ENCODE results near the gene VAT1L.

Gene VAT1L

DNA sequence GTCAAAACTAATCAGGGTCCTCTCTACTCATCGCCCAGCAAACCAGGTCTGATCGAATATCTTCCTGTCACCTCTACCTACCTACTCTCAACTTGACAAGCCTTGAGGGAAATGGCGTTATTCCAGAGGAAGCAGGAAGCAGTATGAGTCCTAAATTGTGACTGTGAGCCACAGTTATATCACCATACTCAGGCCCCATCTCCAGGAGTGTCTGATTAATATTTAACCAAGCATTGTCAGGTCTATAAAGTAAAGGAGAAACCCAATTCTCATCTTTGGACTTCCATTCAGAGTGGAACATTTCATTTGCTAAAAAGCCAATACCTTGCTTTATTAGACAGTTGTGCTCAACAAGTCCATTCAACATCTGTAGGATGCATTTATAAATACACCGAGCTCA is 216.2 kb downstream of the VAT1L start:
- H2AFZ ChIP-seq (ENCODE audit: low read length): no peak overlapping the region
- H4K91ac ChIP-seq (ENCODE audit: low read depth, low read length, poor library complexity): no peak overlapping the region
- H2AK5ac ChIP-seq (ENCODE audit: low read depth, low read length): no peak overlapping the region
- H3K23ac ChIP-seq (ENCODE audit: low read depth, low read length, poor library complexity): no peak overlapping the region
- H3K4ac ChIP-seq (ENCODE audit: low read length): no peak overlapping the region
- H2BK15ac ChIP-seq (ENCODE audit: low read length): no peak overlapping the region
- no peak overlapping the region for H2BK120ac ChIP-seq (ENCODE audit: low read depth, low read length)
- no peaks in the 10 kb centered on the region for H3K36me3 ChIP-seq (replicated peaks in 1 of 2; ENCODE audit: control insufficient read depth in 2 of 2, insufficient read depth in 2 of 2, low read length in 2 of 2)
- H3K9ac ChIP-seq (ENCODE audit: low read depth, low read length, poor library complexity): no peak overlapping the region
- peaks cover 0 to 2% of the 10 kb centered on the region in 2 donors for H3K4me1 ChIP-seq (ENCODE audit: control insufficient read depth in 2 of 2, insufficient read depth in 1 of 2, low read depth in 1 of 2, low read length in 2 of 2)
- no peak overlapping the region for H3K27ac ChIP-seq (replicated peaks; ENCODE audit: low read length)
- H3K4me2 ChIP-seq (ENCODE audit: insufficient read depth, low read length, poor library complexity, severe bottlenecking): no peak overlapping the region
- no peak overlapping the region for H3K14ac ChIP-seq (ENCODE audit: low read length)
- no CpG with 5 or more reads among the region's 4 CpGs for WGBS, 2 donors (ENCODE audit: extremely low coverage in 2 of 2, insufficient read length in 2 of 2, insufficient replicate concordance in 1 of 2)
- H3K4me3 ChIP-seq (ENCODE audit: low read length in 2 of 2): no peak overlapping the region
- no peak overlapping the region for H4K8ac ChIP-seq (ENCODE audit: low read depth, low read length)
- no peaks in the 10 kb centered on the region for H3K27me3 ChIP-seq (ENCODE audit: control insufficient read depth in 3 of 3, insufficient read depth in 3 of 3, low read depth in 1 of 3, low read length in 3 of 3)
- DNase-seq (ENCODE audit: low spot score): no peak
- no peak overlapping the region for H2BK12ac ChIP-seq (ENCODE audit: low read length)
- no peaks in the 10 kb centered on the region for H3K79me1 ChIP-seq (ENCODE audit: low read depth, low read length)
- no peak overlapping the region for H3K18ac ChIP-seq (ENCODE audit: low read length)
- H3K9me3 ChIP-seq (replicated peaks in 1 of 2; ENCODE audit: control insufficient read depth in 2 of 2, insufficient read depth in 1 of 2, low read depth in 1 of 2, low read length in 2 of 2): no peaks in the 10 kb centered on the region
- no peak overlapping the region for H2BK5ac ChIP-seq (ENCODE audit: low read length)

GRCh38 chr16:78005881-78006280 is 217.5 kb downstream of the VAT1L start:
- Histone ChIP-seq H3K4ac (ENCODE audit: low read length) (no peak overlapping the region), H3K18ac (ENCODE audit: low read length) (no peak overlapping the region), H2BK120ac (ENCODE audit: low read depth, low read length) (no peak overlapping the region), H4K8ac (ENCODE audit: low read depth, low read length) (no peak overlapping the region), H4K91ac (ENCODE audit: low read depth, low read length, poor library complexity) (no peak overlapping the region), H2AFZ (ENCODE audit: low read length) (no peak overlapping the region), H2BK15ac (ENCODE audit: low read length) (no peak overlapping the region), H3K4me3 (ENCODE audit: low read length in 2 of 2) (no peak overlapping the region), H3K27me3 (ENCODE audit: control insufficient read depth in 3 of 3, insufficient read depth in 3 of 3, low read depth in 1 of 3, low read length in 3 of 3) (no peaks in the 10 kb centered on the region), H3K4me1 (ENCODE audit: control insufficient read depth in 2 of 2, insufficient read depth in 1 of 2, low read depth in 1 of 2, low read length in 2 of 2) (peaks cover 0 to 2% of the 10 kb centered on the region in 2 donors), H3K36me3 (replicated peaks in 1 of 2; ENCODE audit: control insufficient read depth in 2 of 2, insufficient read depth in 2 of 2, low read length in 2 of 2) (no peaks in the 10 kb centered on the region), H3K23ac (ENCODE audit: low read depth, low read length, poor library complexity) (no peak overlapping the region), H2BK5ac (ENCODE audit: low read length) (no peak overlapping the region), H3K9me3 (replicated peaks in 1 of 2; ENCODE audit: control insufficient read depth in 2 of 2, insufficient read depth in 1 of 2, low read depth in 1 of 2, low read length in 2 of 2) (no peaks in the 10 kb centered on the region), H2BK12ac (ENCODE audit: low read length) (no peak overlapping the region), H2AK5ac (ENCODE audit: low read depth, low read length) (no peak overlapping the region), H3K79me1 (ENCODE audit: low read depth, low read length) (no peaks in the 10 kb centered on the region), H3K14ac (ENCODE audit: low read length) (no peak overlapping the region), H3K27ac (replicated peaks; ENCODE audit: low read length) (no peak overlapping the region), H3K9ac (ENCODE audit: low read depth, low read length, poor library complexity) (no peak overlapping the region), H3K4me2 (ENCODE audit: insufficient read depth, low read length, poor library complexity, severe bottlenecking) (no peak overlapping the region)
- DNase-seq (ENCODE audit: low spot score): no peak
- WGBS, 2 donors (ENCODE audit: extremely low coverage in 2 of 2, insufficient read length in 2 of 2, insufficient replicate concordance in 1 of 2): no CpG with 5 or more reads among the region's 5 CpGs

- no peak overlapping the region for H2BK120ac ChIP-seq (ENCODE audit: low read depth, low read length)
- no peak overlapping the region for H3K4me3 ChIP-seq (ENCODE audit: low read length in 2 of 2)
- peaks cover 0 to 7% (median 0%) of the 10 kb centered on the region in 3 experiments for H3K27me3 ChIP-seq (ENCODE audit: control insufficient read depth in 3 of 3, insufficient read depth in 3 of 3, low read depth in 1 of 3, low read length in 3 of 3)
- H3K79me1 ChIP-seq (ENCODE audit: low read depth, low read length): no peaks in the 10 kb centered on the region
- H2AFZ ChIP-seq (ENCODE audit: low read length): no peak overlapping the region
- H4K91ac ChIP-seq (ENCODE audit: low read depth, low read length, poor library complexity): no peak overlapping the region
- no peak overlapping the region for H2BK12ac ChIP-seq (ENCODE audit: low read length)
- H3K9me3 ChIP-seq (replicated peaks in 1 of 2; ENCODE audit: control insufficient read depth in 2 of 2, insufficient read depth in 1 of 2, low read depth in 1 of 2, low read length in 2 of 2): no peaks in the 10 kb centered on the region
- H2BK5ac ChIP-seq (ENCODE audit: low read length): no peak overlapping the region
- no peak overlapping the region for H3K14ac ChIP-seq (ENCODE audit: low read length)
- DNase-seq (ENCODE audit: low spot score): no peak
- no peak overlapping the region for H3K4me2 ChIP-seq (ENCODE audit: insufficient read depth, low read length, poor library complexity, severe bottlenecking)
- no peak overlapping the region for H2BK15ac ChIP-seq (ENCODE audit: low read length)
- no peaks in the 10 kb centered on the region for H3K36me3 ChIP-seq (replicated peaks in 1 of 2; ENCODE audit: control insufficient read depth in 2 of 2, insufficient read depth in 2 of 2, low read length in 2 of 2)
- no peak overlapping the region for H4K8ac ChIP-seq (ENCODE audit: low read depth, low read length)
- peaks cover 0 to 2% of the 10 kb centered on the region in 2 donors for H3K4me1 ChIP-seq (ENCODE audit: control insufficient read depth in 2 of 2, insufficient read depth in 1 of 2, low read depth in 1 of 2, low read length in 2 of 2)
- no peak overlapping the region for H3K9ac ChIP-seq (ENCODE audit: low read depth, low read length, poor library complexity)
- no peak overlapping the region for H2AK5ac ChIP-seq (ENCODE audit: low read depth, low read length)
- H3K4ac ChIP-seq (ENCODE audit: low read length): no peak overlapping the region
- H3K27ac ChIP-seq (replicated peaks; ENCODE audit: low read length): no peak overlapping the region
- WGBS, 2 donors (ENCODE audit: extremely low coverage in 2 of 2, insufficient read length in 2 of 2, insufficient replicate concordance in 1 of 2): no CpG with 5 or more reads among the region's 3 CpGs
- H3K18ac ChIP-seq (ENCODE audit: low read length): no peak overlapping the region
- H3K23ac ChIP-seq (ENCODE audit: low read depth, low read length, poor library complexity): no peak overlapping the region
Measured at GRCh38 chr16:78007121-78007520, 218.8 kb downstream of the VAT1L start.

GRCh38 chr16:78022347-78023060 is 234.1 kb downstream of the VAT1L start, which contains the start of gene CLEC3A:
Gene CLEC3A (plus strand): TSS chr16:78022548. CDS start chr16:78022627, 79 bp downstream.
- DNase-seq (ENCODE audit: low spot score): no peak
- Histone ChIP-seq H2BK15ac (ENCODE audit: low read length) (no peak within 1 kb of the TSS), H3K4me1 (ENCODE audit: control insufficient read depth in 2 of 2, insufficient read depth in 1 of 2, low read depth in 1 of 2, low read length in 2 of 2) (peaks cover 0 to 3% of the 10 kb centered on the region in 2 donors), H3K27me3 (ENCODE audit: control insufficient read depth in 3 of 3, insufficient read depth in 3 of 3, low read depth in 1 of 3, low read length in 3 of 3) (no peaks in the 10 kb centered on the region), H3K4ac (ENCODE audit: low read length) (no peak within 1 kb of the TSS), H3K23ac (ENCODE audit: low read depth, low read length, poor library complexity) (no peak within 1 kb of the TSS), H2AFZ (ENCODE audit: low read length) (no peak within 1 kb of the TSS), H3K27ac (replicated peaks; ENCODE audit: low read length) (no peak within 1 kb of the TSS), H3K9ac (ENCODE audit: low read depth, low read length, poor library complexity) (no peak within 1 kb of the TSS), H3K36me3 (replicated peaks in 1 of 2; ENCODE audit: control insufficient read depth in 2 of 2, insufficient read depth in 2 of 2, low read length in 2 of 2) (no peaks in the 10 kb centered on the region), H3K9me3 (replicated peaks in 1 of 2; ENCODE audit: control insufficient read depth in 2 of 2, insufficient read depth in 1 of 2, low read depth in 1 of 2, low read length in 2 of 2) (no peaks in the 10 kb centered on the region), H4K91ac (ENCODE audit: low read depth, low read length, poor library complexity) (no peak within 1 kb of the TSS), H3K14ac (ENCODE audit: low read length) (no peak within 1 kb of the TSS), H3K4me2 (ENCODE audit: insufficient read depth, low read length, poor library complexity, severe bottlenecking) (no peak within 1 kb of the TSS), H3K79me1 (ENCODE audit: low read depth, low read length) (no peaks in the 10 kb centered on the region), H4K8ac (ENCODE audit: low read depth, low read length) (no peak within 1 kb of the TSS), H2BK12ac (ENCODE audit: low read length) (no peak within 1 kb of the TSS), H3K18ac (ENCODE audit: low read length) (no peak within 1 kb of the TSS), H3K4me3 (ENCODE audit: low read length in 2 of 2) (peak within 1 kb of the TSS in 1 of 2 donors; percentile 17), H2BK120ac (ENCODE audit: low read depth, low read length) (no peak within 1 kb of the TSS), H2BK5ac (ENCODE audit: low read length) (no peak within 1 kb of the TSS), H2AK5ac (ENCODE audit: low read depth, low read length) (no peak within 1 kb of the TSS)
- WGBS, 2 donors (ENCODE audit: extremely low coverage in 2 of 2, insufficient read length in 2 of 2, insufficient replicate concordance in 1 of 2): no CpG with 5 or more reads among the region's 5 CpGs
